HG03442 (cell line): ENCODE measurements around the gene NIPAL3.
"Not testable (repeated sequence)": the region's sequence is repeated elsewhere in the genome, so short reads cannot be mapped to it uniquely, and the experiment has no call there.

ENCODE experiments used
- ATAC-seq: cut with Tn5 transposase; IDR thresholded peaks from one replicate; pipeline ENCODE4 v1.9.1; 2021; ENCODE audit warnings: mild to moderate bottlenecking, moderate library complexity; ENCODE audit not compliant: unreplicated experiment

NIPAL3 gene

GRCh38 chr1:24421502-24421901, 5.9 kb downstream of the NIPAL3 start:
- ATAC-seq, result no peak

- ATAC-seq, result no peak
Measured at GRCh38 chr1:24424207-24424606, 8.6 kb downstream of the NIPAL3 start.

DNA sequence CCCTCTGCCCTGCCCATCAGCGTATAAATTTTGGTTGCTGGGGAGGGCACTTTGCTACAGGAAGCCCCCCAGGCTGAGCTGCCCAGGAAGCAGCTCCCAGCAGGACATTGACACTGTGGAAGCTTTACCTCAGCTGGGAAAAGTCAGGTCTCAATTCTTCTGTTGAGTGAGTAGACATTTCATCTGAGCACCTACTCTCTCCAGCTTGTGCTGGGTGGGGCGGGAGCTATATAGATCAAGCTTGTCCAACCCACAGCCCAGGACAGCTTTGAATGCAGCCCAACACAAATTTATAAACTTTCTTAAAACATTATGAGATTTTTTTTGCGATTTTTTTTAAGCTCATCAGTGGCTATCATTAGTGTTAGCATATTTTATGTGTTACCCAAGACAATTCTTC, 9.4 kb downstream of the NIPAL3 start:
- ATAC-seq, result no peak

DNA sequence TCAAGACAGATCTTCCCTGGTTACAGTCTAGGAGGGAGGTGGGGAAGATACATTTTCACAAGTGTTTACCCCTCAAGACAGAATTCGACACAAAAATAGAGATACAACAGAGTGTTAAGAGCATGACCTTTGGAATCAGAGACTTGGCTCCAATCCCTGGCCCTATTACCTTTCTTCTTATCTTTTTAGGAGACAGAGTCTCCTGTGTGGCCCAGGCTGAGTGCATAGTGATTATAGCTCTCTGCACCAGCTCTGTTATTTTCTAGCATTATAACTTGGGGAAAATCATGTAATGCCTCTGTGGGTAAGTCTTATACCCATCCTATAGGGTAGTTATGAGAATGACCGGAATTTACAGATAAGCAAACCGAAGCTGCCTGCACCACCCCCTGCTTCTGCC, 9.8 kb downstream of the NIPAL3 start:
- ATAC-seq, result no peak

DNA sequence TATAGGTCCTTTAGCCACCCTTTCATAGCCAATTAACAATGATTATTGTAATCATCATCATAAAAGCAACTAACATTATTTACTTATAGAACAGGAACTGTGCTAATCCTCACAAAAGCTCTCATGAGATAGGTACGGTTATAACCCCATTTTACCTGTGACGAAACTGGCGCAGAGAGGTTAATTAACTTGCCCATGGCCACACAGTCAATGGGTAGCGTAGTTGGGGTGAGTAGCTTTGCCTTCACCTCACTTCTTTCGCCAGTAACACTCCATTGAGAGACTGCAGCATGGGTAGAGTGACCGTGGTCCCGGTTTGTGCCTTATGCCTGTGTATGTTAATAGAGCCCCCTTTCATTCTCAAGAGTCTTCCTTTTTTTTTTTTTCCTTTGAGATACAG, 10.3 kb downstream of the NIPAL3 start:
- ATAC-seq, result no peak

- no peak for ATAC-seq
Measured at GRCh38 chr1:24426744-24427544, 11.3 kb downstream of the NIPAL3 start.

GRCh38 chr1:24427545-24427862, 11.9 kb downstream of the NIPAL3 start:
- no peak for ATAC-seq

- ATAC-seq, result no peak
Measured at GRCh38 chr1:24435782-24436365, 20.3 kb downstream of the NIPAL3 start.

DNA sequence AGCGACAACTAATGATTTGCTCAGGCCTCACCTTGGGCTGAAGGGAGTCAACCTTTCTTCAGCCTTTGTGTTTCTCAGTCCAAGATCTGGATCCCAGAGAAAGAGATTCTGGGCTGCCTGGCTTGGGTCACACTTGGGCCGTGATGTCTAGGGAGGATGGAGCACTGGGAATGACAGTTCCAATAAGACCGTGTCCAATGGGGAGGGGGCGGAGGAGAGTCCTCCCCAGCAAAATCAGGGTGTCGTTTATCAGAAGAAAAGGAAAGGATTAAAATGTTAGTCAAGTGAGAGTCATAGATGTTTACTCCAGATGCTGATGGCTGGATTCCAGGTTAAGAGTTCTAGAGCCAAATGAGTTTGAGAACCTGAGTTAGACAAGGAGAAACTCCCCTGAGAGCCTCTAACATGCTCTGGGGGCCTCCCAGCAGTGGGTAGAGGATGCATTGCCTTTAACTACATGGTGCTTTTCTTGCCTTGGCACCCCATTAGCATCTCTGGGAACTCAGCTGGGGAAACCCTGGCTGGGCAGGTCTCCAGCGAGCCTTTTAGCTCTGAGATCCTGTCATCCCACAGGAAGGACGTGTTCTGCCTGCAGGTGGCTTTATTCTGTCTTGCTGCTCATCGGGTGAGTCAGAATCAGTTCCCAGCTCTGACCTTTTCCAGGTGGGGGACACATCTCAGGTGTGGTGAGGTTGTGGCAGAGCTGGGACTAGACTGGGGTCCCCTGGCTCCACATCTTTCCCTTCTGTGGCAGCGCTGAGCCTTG, 22.2 kb downstream of the NIPAL3 start:
- ATAC-seq, result no peak

DNA sequence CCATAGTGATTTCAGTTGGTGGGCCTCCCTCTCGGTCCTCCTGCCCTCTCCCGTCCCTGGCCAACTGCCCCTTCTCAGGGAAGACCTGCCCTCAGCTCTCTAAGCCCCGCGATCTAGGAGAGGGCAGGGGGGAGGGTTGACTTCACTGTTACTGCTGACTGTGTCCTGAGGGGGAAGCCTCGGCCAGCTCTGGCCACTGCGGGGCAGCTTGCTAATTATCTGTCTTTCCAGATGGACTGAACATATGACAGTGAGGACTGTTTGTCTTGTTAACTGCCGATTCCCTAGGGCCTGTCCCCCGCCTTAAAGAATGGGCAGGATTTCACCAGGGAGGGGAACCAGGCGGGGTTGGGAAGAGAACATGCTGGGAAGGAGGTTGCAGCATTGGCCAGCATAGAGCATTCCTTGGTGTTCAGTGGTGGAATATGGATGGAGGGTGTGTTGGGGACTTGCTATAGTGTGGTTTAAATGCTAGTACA, 22.9 kb downstream of the NIPAL3 start:
- ATAC-seq, result no peak

GRCh38 chr1:24440436-24440835, 24.8 kb downstream of the NIPAL3 start:
- no peak for ATAC-seq

DNA sequence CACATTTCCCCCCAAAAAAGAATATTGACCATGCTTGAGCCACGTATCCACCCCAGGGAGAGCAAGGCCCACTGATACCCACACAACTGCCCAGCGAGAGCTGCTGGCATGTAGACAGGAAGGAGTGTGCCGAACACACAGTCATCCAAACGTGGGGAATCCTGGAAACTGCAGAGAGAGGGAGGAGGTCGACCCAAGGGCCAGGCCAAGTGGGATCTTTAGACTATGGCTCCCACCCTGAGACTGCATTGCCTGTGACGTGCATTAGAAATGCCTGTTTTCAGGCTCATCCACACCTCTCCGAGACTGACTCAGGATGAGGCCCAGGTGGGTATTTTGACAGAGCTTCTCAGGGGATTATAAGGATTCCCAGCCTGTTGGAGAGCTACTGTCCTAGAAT, 25.9 kb downstream of the NIPAL3 start:
- no peak for ATAC-seq

DNA sequence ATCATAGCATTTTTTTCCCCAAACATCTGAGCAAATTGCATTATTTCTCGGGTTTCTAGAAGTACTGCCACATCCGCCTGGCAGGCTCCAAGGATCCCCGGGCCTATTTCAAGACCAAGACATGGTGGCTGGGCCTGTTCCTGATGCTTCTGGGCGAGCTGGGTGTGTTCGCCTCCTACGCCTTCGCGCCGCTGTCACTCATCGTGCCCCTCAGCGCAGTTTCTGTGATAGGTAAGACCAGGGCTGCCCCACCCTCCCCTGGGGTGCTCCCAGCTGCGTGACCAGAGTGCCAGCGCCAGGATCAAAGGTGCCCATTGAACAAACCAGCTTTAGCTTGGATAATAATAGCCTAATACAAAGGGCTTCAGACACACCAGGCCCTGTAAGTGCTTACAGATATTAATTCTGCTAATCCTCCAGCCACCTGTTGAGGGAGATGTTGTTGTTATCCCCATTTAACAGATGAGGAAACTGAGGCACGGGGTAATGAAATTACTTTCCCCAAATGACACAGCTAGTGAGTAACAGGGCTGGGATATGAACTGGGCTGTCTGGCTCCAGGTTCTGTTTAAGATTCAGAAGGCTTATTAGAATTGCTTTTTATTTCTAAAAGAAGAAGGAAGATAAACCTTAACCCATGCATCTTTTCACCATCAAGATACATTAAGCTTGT, 26.5 kb downstream of the NIPAL3 start:
- ATAC-seq, result no peak

GRCh38 chr1:24442764-24443163, 27.2 kb downstream of the NIPAL3 start:
- no peak for ATAC-seq

DNA sequence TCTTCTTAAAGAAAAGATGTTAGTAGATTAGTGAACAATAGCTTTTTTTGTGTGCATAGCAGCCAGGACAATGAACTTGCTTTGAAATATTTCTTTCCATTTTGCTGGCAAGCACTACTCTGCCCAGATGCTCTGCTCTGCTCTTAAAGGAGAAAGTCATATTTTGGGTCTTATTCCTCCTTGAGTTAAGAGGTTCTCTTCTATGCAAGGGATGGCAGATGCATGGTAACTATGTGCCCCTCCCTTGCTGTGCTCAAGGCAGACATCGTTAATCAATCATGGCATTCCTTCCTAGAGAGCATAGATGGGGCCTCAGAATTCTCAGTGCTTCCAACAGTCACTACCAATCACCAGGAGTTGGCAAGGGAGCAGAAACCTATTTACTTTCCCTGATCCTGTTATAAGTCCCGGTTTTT, 27.6 kb downstream of the NIPAL3 start:
- ATAC-seq, result no peak

DNA sequence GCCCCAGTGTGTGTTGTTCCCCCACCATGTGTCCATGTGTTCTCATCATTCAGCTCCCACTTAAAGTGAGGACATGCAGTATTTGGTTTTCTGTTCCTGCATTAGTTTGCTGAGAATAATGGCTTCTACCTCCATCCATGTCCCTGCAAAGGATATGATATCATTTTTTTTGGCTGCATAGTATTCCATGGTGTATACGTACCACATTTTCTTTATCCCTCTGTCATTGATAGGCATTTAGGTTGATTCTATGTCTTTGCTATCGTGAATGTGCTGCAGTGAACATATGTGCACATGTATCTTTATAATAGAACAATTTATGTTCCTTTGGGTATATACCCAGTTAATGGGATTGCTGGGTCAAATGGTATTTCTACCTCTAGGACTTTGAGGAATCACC, 30.8 kb downstream of the NIPAL3 start:
- not testable (repeated sequence) for ATAC-seq

GRCh38 chr1:24450316-24450715, 34.7 kb downstream of the NIPAL3 start:
- no peak for ATAC-seq

GRCh38 chr1:24450857-24451397, 35.3 kb downstream of the NIPAL3 start:
- ATAC-seq, result no peak

GRCh38 chr1:24451746-24452145, 36.1 kb downstream of the NIPAL3 start:
- ATAC-seq, result no peak

- no peak for ATAC-seq
Measured at GRCh38 chr1:24452922-24453485, 37.4 kb downstream of the NIPAL3 start.

- no peak for ATAC-seq
Measured at GRCh38 chr1:24454673-24455072, 39.1 kb downstream of the NIPAL3 start.
